Parathyroid adenoma (tissue), 2 donors: ENCODE results near the gene SHMT1.

Source experiments
- H2AFZ ChIP-seq: fragments of 300-600 bp; sonication (generic); one replicate; pipeline ENCODE4 v1.7.0; 2017; ENCODE audit warnings: antibody characterized with exemption, mild to moderate bottlenecking
- H3K27ac ChIP-seq: fragments of 300-600 bp; sonication (generic); one replicate; pipeline ENCODE4 v1.7.0; 2017
- H3K27me3 ChIP-seq: fragments of 300-600 bp; sonication (generic); one replicate; pipeline ENCODE4 v1.7.0; 2017; ENCODE audit warnings: low read length; ENCODE audit not compliant: control insufficient read depth, insufficient read depth
- H3K36me3 ChIP-seq: fragments of 300-600 bp; sonication (generic); one replicate; pipeline ENCODE4 v1.7.0; 2017; ENCODE audit warnings: low read length; ENCODE audit not compliant: control insufficient read depth, insufficient read depth
- H3K4me1 ChIP-seq: fragments of 300-600 bp; sonication (generic); one replicate; pipeline ENCODE4 v1.7.0; 2017; ENCODE audit warnings: control low read depth
- H3K4me2 ChIP-seq: fragments of 300-600 bp; sonication (generic); one replicate; pipeline ENCODE4 v1.7.0; 2017; ENCODE audit warnings: low read length
- H3K4me3 ChIP-seq: fragments of 300-600 bp; sonication (generic); one replicate; pipeline ENCODE4 v1.7.0; 2017; ENCODE audit warnings: low read depth, low read length
- H3K79me2 ChIP-seq: fragments of 300-600 bp; sonication (generic); one replicate; pipeline ENCODE4 v1.7.0; 2017; ENCODE audit warnings: control low read depth
- H3K9ac ChIP-seq: fragments of 300-600 bp; sonication (generic); one replicate; pipeline ENCODE4 v1.7.0; 2017; ENCODE audit warnings: mild to moderate bottlenecking
- H3K9me3 ChIP-seq: fragments of 300-600 bp; sonication (generic); one replicate; pipeline ENCODE4 v1.7.0; 2017; ENCODE audit warnings: low read length; ENCODE audit not compliant: control insufficient read depth
- CTCF ChIP-seq: fragments of 300-600 bp; sonication (generic); IDR thresholded peaks from one replicate; pipeline ENCODE4 v1.7.0; 2017; ENCODE audit warnings: antibody characterized with exemption, mild to moderate bottlenecking
- donor health status: primary hyperparathyroidism.

Gene SHMT1

GRCh38 chr17:18291718-18292540 lies 71.4 kb downstream of the SHMT1 start:
- H3K9ac ChIP-seq: no peak overlapping the region
- no peak overlapping the region for H3K4me2 ChIP-seq
- H3K4me3 ChIP-seq: no peak overlapping the region
- no peaks in the 10 kb centered on the region for H3K4me1 ChIP-seq
- H3K27ac ChIP-seq: no peak overlapping the region
- no peaks in the 10 kb centered on the region for H3K79me2 ChIP-seq
- no peak overlapping the region for H2AFZ ChIP-seq
- no peaks in the 10 kb centered on the region for H3K36me3 ChIP-seq
- no peak for TF ChIP-seq CTCF
- H3K27me3 ChIP-seq: no peaks in the 10 kb centered on the region
- H3K9me3 ChIP-seq: no peaks in the 10 kb centered on the region

- no peaks in the 10 kb centered on the region for H3K36me3 ChIP-seq
- no peaks in the 10 kb centered on the region for H3K27me3 ChIP-seq
- no peak overlapping the region for H3K4me3 ChIP-seq
- no peak overlapping the region for H3K27ac ChIP-seq
- H3K9me3 ChIP-seq: no peaks in the 10 kb centered on the region
- H3K4me2 ChIP-seq: no peak overlapping the region
- H3K4me1 ChIP-seq: no peaks in the 10 kb centered on the region
- no peak overlapping the region for H2AFZ ChIP-seq
- H3K9ac ChIP-seq: no peak overlapping the region
- no peak for TF ChIP-seq CTCF
- H3K79me2 ChIP-seq: no peaks in the 10 kb centered on the region
These were observed 78.1 kb downstream of the SHMT1 start for GRCh38 chr17:18285296-18285695.

- TF ChIP-seq CTCF: no peak
- no peaks in the 10 kb centered on the region for H3K27me3 ChIP-seq
These were observed 81.6 kb downstream of the SHMT1 start for GRCh38 chr17:18281788-18282187.

GRCh38 chr17:18280766-18281371 lies 82.5 kb downstream of the SHMT1 start:
- Histone ChIP-seq H2AFZ (no peak overlapping the region), H3K9me3 (no peaks in the 10 kb centered on the region), H3K27ac (no peak overlapping the region), H3K4me3 (no peak overlapping the region), H3K4me2 (no peak overlapping the region), H3K79me2 (no peaks in the 10 kb centered on the region), H3K4me1 (no peaks in the 10 kb centered on the region), H3K36me3 (no peaks in the 10 kb centered on the region), H3K9ac (no peak overlapping the region), H3K27me3 (no peaks in the 10 kb centered on the region)
- no peak for TF ChIP-seq CTCF

More at GRCh38 chr17:18281788-18282187, 81.6 kb downstream of the SHMT1 start:
- Histone ChIP-seq H3K27ac (no peak overlapping the region), H3K4me1 (no peaks in the 10 kb centered on the region), H3K9me3 (no peaks in the 10 kb centered on the region), H3K4me3 (no peak overlapping the region), H3K79me2 (no peaks in the 10 kb centered on the region), H2AFZ (no peak overlapping the region), H3K36me3 (no peaks in the 10 kb centered on the region), H3K9ac (no peak overlapping the region), H3K4me2 (no peak overlapping the region)
